Transverse colon (tissue), 3 donors: ENCODE data around the gene RAB4A.

Experiments used
- EP300 ChIP-seq: sonication (generic); formaldehyde crosslinking; IDR thresholded peaks from one replicate; pipeline ENCODE4 v1.6.1; 2017; ENCODE audit warnings: antibody characterized with exemption, low read depth
- TF ChIP-seq, protein P1 (sequence below), 5 experiments: fragments of 200-600 bp in 3 of 5; fragments of 450-650 bp in 2 of 5; sonication (generic) in 3 of 5; IDR thresholded peaks; 1 replicate in 2 of 5; 2 replicates in 3 of 5; pipeline ENCODE4 v1.5.1; 2016 to 2017; ENCODE audit warnings: antibody characterized with exemption in 5 of 5, inconsistent platforms in 3 of 5, mild to moderate bottlenecking in 2 of 5, moderate library complexity in 1 of 5

DNA sequence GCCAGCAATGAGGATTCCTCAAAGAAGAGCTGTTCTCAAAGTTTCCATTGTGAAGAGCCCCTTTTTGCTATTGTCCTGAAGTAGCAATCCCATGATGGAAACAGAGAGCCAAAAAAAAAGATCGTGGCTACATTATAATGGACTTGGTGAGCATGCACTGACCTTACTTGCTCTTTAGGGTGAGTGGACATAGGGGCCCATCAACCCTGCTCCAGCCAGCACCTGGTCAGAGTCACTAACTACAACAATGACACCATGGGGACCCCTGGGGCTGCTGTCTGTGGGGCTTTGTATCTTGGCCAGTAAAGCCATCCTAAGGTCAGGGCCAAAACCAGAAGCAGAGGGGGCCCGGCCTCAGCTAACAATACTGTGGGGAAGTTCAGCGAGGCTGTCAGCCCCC is 30.4 kb upstream of the RAB4A start:
- TF ChIP-seq, protein P1, sequence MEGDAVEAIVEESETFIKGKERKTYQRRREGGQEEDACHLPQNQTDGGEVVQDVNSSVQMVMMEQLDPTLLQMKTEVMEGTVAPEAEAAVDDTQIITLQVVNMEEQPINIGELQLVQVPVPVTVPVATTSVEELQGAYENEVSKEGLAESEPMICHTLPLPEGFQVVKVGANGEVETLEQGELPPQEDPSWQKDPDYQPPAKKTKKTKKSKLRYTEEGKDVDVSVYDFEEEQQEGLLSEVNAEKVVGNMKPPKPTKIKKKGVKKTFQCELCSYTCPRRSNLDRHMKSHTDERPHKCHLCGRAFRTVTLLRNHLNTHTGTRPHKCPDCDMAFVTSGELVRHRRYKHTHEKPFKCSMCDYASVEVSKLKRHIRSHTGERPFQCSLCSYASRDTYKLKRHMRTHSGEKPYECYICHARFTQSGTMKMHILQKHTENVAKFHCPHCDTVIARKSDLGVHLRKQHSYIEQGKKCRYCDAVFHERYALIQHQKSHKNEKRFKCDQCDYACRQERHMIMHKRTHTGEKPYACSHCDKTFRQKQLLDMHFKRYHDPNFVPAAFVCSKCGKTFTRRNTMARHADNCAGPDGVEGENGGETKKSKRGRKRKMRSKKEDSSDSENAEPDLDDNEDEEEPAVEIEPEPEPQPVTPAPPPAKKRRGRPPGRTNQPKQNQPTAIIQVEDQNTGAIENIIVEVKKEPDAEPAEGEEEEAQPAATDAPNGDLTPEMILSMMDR (IDR thresholded peaks at IDR 0.05): no peak
- TF ChIP-seq EP300: no peak
